Parathyroid adenoma (tissue), 2 donors: Measurements from ENCODE around the gene TCF4.

ENCODE experiments used
- H2AFZ ChIP-seq: fragments of 300-600 bp; sonication (generic); one replicate; pipeline ENCODE4 v1.7.0; 2017; ENCODE audit warnings: antibody characterized with exemption, mild to moderate bottlenecking
- H3K27ac ChIP-seq: fragments of 300-600 bp; sonication (generic); one replicate; pipeline ENCODE4 v1.7.0; 2017
- H3K27me3 ChIP-seq: fragments of 300-600 bp; sonication (generic); one replicate; pipeline ENCODE4 v1.7.0; 2017; ENCODE audit warnings: low read length; ENCODE audit not compliant: control insufficient read depth, insufficient read depth
- H3K36me3 ChIP-seq: fragments of 300-600 bp; sonication (generic); one replicate; pipeline ENCODE4 v1.7.0; 2017; ENCODE audit warnings: low read length; ENCODE audit not compliant: control insufficient read depth, insufficient read depth
- H3K4me1 ChIP-seq: fragments of 300-600 bp; sonication (generic); one replicate; pipeline ENCODE4 v1.7.0; 2017; ENCODE audit warnings: control low read depth
- H3K4me2 ChIP-seq: fragments of 300-600 bp; sonication (generic); one replicate; pipeline ENCODE4 v1.7.0; 2017; ENCODE audit warnings: low read length
- H3K4me3 ChIP-seq: fragments of 300-600 bp; sonication (generic); one replicate; pipeline ENCODE4 v1.7.0; 2017; ENCODE audit warnings: low read depth, low read length
- H3K79me2 ChIP-seq: fragments of 300-600 bp; sonication (generic); one replicate; pipeline ENCODE4 v1.7.0; 2017; ENCODE audit warnings: control low read depth
- H3K9ac ChIP-seq: fragments of 300-600 bp; sonication (generic); one replicate; pipeline ENCODE4 v1.7.0; 2017; ENCODE audit warnings: mild to moderate bottlenecking
- H3K9me3 ChIP-seq: fragments of 300-600 bp; sonication (generic); one replicate; pipeline ENCODE4 v1.7.0; 2017; ENCODE audit warnings: low read length; ENCODE audit not compliant: control insufficient read depth
- TF ChIP-seq, protein P1 (sequence below): fragments of 300-600 bp; sonication (generic); IDR thresholded peaks from one replicate; pipeline ENCODE4 v1.7.0; 2017; ENCODE audit warnings: antibody characterized with exemption, mild to moderate bottlenecking
- donor health status: primary hyperparathyroidism.

The TCF4 gene

DNA sequence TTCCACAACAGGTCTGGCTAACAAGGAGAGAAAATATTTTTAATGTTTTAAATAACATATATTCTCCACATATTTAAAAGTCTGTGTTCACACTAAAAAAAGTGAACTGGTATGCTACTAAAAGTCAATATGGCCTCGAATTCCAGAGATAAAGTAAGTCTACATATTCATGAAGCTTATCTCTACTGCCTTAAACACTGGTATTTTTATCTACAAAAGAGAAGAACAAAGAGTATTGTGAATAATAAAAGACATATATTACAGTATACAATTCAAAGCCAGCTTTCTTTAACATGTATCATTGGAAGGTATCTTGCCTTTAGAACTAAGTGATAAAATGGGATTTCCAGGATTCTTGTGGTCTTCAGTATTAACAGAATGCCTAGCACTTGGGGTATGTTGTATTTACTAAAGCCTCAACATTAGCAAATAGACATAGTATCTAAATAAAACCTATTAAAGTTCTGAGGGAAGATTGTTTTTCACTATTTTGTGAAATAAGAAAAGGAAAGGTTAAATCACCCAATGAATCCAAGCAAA lies 325.9 kb downstream of the TCF4 start:
- Histone ChIP-seq H3K27ac (no peak overlapping the region), H3K9ac (no peak overlapping the region), H3K79me2 (no peaks in the 10 kb centered on the region), H3K9me3 (no peaks in the 10 kb centered on the region), H3K4me2 (no peak overlapping the region), H3K36me3 (no peaks in the 10 kb centered on the region), H3K4me1 (peaks cover 7% of the 10 kb centered on the region), H3K4me3 (no peak overlapping the region), H3K27me3 (no peaks in the 10 kb centered on the region), H2AFZ (no peak overlapping the region)
- TF ChIP-seq, protein P1, sequence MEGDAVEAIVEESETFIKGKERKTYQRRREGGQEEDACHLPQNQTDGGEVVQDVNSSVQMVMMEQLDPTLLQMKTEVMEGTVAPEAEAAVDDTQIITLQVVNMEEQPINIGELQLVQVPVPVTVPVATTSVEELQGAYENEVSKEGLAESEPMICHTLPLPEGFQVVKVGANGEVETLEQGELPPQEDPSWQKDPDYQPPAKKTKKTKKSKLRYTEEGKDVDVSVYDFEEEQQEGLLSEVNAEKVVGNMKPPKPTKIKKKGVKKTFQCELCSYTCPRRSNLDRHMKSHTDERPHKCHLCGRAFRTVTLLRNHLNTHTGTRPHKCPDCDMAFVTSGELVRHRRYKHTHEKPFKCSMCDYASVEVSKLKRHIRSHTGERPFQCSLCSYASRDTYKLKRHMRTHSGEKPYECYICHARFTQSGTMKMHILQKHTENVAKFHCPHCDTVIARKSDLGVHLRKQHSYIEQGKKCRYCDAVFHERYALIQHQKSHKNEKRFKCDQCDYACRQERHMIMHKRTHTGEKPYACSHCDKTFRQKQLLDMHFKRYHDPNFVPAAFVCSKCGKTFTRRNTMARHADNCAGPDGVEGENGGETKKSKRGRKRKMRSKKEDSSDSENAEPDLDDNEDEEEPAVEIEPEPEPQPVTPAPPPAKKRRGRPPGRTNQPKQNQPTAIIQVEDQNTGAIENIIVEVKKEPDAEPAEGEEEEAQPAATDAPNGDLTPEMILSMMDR, result no peak

DNA sequence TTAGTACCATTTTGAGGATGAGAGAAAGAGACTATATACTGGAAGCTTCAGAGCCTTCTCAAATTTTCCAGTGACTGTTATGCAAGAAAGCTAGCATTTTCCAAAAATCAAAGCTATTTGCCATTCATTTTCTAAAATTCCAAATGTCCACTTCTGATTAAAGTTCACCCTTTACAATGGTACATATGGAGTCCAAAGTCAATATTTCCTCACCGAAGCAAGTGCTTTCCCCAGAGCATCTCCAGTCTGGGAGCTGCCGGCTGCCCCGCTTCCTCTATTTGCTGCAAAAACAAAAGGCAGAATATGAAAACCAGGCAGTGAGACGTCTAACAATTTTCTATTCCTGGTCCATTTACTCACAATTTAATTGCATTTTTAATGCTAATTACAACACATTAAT lies 326.7 kb downstream of the TCF4 start:
- Histone ChIP-seq H3K27me3 (no peaks in the 10 kb centered on the region), H2AFZ (no peak overlapping the region), H3K9ac (no peak overlapping the region), H3K36me3 (no peaks in the 10 kb centered on the region), H3K4me1 (peaks cover 7% of the 10 kb centered on the region), H3K4me2 (no peak overlapping the region), H3K4me3 (no peak overlapping the region), H3K79me2 (no peaks in the 10 kb centered on the region), H3K9me3 (no peaks in the 10 kb centered on the region), H3K27ac (no peak overlapping the region)
- TF ChIP-seq, protein P1, result no peak

DNA sequence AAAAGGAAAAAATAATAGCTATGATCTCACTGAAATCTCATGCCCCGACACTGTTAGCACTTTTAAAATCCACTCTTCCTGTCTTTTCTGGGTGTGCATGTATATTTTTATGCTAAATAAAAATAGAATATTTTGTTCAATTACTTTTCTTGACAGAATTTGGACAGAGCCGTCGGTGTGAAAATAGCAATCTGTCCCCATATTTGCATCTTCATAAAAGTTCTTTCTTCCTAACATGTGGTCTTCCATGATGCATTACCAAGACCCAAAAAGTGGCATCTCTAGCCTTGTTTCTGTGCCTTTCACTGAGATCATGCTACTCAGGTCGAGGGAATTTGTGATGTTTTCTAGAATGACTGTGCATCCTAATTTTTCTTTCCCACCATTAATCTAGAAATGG lies 329.9 kb downstream of the TCF4 start:
- H3K4me2 ChIP-seq, result no peak overlapping the region
- no peak overlapping the region for H3K4me3 ChIP-seq
- no peaks in the 10 kb centered on the region for H3K36me3 ChIP-seq
- H3K9ac ChIP-seq, result no peak overlapping the region
- H3K27me3 ChIP-seq, result no peaks in the 10 kb centered on the region
- H2AFZ ChIP-seq, result no peak overlapping the region
- H3K27ac ChIP-seq, result no peak overlapping the region
- no peaks in the 10 kb centered on the region for H3K4me1 ChIP-seq
- H3K79me2 ChIP-seq, result no peaks in the 10 kb centered on the region
- H3K9me3 ChIP-seq, result no peaks in the 10 kb centered on the region
- TF ChIP-seq, protein P1, result no peak

DNA sequence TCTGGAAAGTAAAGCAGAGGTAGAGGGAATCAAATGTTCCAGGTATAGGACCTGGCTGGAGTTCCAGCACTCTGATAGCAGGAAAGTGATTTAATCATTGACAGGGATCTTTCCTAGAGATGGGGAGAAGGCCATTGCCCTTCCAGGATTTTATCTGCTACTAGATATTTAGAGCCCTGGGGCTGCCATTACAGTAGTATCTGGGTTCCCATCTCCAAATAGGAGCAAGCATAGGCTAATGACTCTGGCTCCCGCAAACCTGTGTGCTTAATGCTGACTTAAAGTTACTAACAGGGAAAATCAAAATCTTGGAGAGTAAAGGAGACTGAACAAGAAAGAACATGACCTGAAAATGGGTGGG lies 331.1 kb downstream of the TCF4 start:
- TF ChIP-seq, protein P1, result no peak
- Histone ChIP-seq H3K79me2 (no peaks in the 10 kb centered on the region), H2AFZ (no peak overlapping the region), H3K27me3 (no peaks in the 10 kb centered on the region), H3K9me3 (no peaks in the 10 kb centered on the region), H3K36me3 (no peaks in the 10 kb centered on the region), H3K4me1 (no peaks in the 10 kb centered on the region), H3K27ac (no peak overlapping the region), H3K9ac (no peak overlapping the region), H3K4me3 (no peak overlapping the region), H3K4me2 (no peak overlapping the region)

DNA sequence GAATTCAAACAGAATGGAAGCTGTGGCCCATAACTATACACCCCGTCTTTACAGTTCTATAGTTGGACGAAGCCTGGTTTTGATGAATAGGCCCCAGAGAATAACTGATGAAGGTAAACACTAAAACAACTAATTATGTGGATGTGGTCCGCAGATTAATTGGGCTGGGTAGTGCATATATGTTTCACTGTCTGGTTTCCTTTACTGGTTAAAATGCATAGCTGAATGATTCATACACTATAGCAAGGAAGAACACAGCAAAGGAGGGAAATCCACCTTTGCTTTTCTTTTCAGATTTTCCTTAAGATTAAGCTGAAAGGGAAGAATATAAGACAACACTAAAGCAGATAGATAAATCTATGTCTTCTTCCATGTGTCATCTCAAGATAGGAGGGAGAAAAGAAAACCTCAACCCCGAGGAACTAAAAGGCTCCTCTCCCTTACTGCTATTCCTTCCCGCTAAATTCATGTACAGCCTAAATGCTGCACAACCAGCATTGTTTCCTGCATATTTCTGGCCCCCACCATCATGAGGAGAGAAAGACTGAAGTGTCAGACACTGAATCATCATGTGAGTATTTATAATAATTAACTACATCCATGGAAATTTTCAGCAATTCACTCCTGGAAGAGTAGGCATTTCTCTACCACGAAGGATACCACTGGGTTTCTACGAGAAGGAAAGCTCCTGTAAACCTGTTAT lies 331.6 kb downstream of the TCF4 start:
- Histone ChIP-seq H3K27me3 (no peaks in the 10 kb centered on the region), H3K27ac (no peak overlapping the region), H3K4me3 (no peak overlapping the region), H2AFZ (no peak overlapping the region), H3K4me2 (no peak overlapping the region), H3K79me2 (no peaks in the 10 kb centered on the region), H3K9ac (no peak overlapping the region), H3K4me1 (no peaks in the 10 kb centered on the region), H3K36me3 (no peaks in the 10 kb centered on the region), H3K9me3 (no peaks in the 10 kb centered on the region)
- TF ChIP-seq, protein P1, result no peak
